Inferior parietal cortex (tissue), 1 donor: ENCODE results near the gene DNM1.

Experiments
- DNase-seq: peaks from one replicate; pipeline ENCODE4 v3.0.0-alpha.2; 2016; ENCODE audit errors: extremely low spot score

DNM1 gene

DNA sequence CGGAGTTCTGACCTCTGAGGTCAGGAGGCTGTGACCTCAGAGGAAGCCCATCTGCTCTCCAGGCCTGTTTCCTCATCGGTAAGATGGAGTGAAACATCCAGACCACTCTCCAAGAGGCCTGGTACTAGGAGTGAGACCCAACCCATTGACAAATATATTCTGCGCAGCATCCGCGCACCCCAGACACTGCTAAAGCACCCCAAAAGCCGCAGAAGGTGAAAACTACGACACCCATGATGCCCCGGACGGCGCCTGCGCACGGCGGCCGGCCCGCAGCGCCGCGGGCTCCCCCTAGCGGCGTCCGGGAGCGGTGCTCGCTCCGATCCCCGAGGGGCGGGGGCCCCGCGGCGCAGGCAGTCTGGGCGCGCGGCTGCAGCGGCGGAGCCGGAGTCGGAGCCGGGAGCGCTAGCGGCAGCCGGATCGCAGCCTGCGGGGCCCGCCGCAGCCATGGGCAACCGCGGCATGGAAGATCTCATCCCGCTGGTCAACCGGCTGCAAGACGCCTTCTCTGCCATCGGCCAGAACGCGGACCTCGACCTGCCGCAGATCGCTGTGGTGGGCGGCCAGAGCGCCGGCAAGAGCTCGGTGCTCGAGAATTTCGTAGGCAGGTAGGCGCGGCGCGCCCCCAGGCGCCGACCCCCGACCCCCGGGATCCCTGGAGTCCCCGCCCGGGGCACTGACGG lies at the start of gene DNM1:
Gene DNM1 (plus strand): TSS at position 356 of the 683 bp plus-strand sequence. CDS start 92 bp downstream, at position 448.
- peak; percentile 71 for DNase-seq

GRCh38 chr9:128153947-128154695 lies 49.1 kb upstream of the DNM1 start:
- DNase-seq, result no peak

DNA sequence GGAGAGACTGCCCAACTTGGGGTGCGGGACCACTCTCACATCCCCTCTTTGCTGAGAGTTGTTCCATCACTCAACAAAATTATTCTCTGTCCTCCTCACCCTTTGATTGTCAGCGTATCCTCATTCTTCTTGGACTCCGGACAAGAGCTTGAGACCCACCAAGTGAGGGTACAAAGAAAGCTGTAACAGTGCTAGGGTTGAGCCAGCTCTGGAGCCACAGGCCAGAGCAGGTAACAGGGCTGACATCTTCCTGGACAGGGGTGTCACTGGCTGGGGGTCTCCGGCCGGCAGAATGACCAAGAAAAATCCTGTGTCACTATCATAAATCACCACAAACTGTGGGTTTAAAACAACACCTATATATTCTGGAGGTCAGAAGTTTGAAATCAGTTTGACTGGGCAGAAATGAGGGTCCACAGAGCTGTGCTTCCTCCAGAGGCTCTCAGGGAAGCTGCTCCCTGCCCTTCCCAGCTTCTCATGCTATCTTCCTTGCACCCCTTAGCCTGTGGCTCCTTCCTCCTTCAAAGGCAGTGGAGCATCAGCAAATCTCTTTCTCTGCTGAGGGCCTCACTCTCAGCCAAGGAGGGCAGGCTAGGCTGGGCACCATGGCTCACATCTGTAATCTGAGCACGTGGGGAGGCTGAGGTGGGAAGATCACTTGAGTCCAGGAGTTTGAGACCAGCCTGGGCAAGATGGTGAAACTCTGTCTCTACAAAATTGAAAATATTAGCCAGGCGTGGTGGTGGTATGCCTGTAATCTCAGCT lies 47.3 kb upstream of the DNM1 start:
- DNase-seq, result no peak

GRCh38 chr9:128159522-128159783 lies 43.7 kb upstream of the DNM1 start:
- DNase-seq, result peak; percentile 28

DNA sequence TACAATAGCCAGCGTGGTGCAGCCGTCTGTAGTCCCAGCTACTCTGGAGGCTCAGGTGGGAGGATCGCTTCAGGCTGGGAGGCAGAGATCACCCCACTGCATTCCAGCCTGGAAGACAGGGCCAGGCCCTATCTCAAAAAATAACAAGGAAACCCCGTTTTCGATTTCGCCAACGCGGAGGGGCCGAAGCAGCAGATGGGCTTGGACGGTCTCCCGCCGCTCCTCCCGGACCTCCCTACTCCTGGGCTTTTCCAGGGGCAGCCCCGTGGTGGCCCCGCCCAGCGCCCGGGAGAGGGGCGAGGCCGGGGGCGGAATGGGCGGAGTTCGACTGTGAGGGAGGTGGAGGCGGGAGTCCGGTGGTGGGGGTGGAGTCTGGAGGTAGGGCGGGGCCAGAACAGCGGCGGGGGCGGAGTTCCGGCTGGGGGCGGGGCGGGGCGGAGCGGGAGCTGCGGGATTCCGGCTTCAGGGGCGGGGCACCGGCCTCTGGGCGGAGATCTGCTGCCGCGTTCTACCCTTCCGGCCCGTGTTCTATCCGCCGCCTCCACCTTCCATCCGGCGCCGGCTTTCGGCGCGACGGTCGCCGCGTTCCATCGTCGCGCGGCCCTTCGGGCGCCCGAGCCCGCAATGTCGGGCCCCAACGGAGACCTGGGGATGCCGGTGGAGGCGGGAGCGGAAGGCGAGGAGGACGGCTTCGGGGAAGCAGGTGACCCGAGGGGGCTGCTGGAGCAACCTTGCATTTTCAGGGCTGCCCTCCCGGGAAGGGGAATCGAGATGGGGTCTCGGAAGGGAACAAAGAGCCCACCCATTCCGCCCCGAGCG lies 43.2 kb upstream of the DNM1 start, which contains the start of gene BBLN:
Gene BBLN (plus strand): TSS at position 482 of the 819 bp plus-strand sequence. CDS start 143 bp downstream, at position 625.
- DNase-seq, result peak; percentile 87

DNA sequence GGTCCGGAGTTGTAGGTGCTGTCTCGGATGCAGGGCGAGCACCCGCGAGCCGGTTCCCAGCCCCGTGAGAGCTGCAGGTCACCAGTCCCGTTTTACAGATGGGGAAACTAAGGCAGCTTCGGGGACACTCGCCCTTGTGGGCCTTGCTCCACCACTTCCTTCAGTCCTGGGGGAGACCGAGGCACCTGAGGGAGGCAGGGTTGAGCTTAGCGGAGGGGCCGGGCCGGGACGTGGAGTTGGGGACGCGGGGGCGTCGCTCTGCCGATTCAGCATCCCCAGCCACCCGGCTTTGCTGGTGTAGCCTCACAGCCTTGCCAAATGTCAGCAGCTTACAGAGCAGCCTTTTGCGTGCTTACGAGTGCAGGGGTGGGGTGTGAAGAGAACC lies 42.6 kb upstream of the DNM1 start:
- no peak for DNase-seq

- no peak for DNase-seq
Measured at GRCh38 chr9:128161215-128161902, 41.8 kb upstream of the DNM1 start.

DNA sequence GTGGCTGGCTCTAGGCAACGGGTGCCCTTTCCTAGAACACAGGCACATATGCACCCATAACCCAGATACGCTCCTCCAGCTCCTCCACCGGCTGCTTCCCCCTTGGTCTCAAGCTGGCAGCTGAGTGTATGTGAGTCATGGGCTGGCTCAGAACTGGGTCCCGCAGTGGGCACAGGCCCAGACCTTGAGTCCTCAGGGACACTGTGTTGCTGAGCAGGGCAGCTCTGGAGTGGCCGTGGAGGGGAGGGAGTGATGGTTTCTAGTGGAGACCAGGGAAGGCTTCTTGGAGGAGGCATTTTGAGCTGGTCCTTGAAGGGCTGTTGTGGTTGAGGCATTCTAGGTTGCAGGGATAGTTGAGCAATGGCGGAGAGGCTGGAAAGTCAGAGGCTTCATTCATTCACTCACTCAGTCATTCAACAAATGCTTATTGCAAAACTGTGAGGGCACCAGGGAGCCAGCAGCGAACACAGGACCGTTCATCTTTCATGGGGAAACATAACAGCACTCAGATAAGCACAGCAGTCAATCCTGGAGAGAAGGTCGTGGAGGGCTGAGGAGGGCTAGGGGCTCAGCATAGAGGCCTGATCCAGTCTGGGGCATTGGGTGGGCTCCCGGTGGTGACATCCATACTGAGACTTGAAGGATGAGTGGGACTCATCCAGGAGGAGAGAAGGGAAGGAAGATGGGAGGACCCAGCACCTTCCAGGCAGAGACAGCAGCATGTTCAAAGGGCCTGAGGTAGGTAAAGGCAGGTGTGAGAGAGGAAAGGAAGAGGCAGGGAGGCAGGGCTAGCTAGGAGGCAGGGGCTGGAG lies 40.8 kb upstream of the DNM1 start:
- DNase-seq, result no peak

GRCh38 chr9:128163027-128163515 lies 40.1 kb upstream of the DNM1 start:
- DNase-seq, result no peak

- no peak for DNase-seq
Measured at GRCh38 chr9:128163523-128164306, 39.5 kb upstream of the DNM1 start.

GRCh38 chr9:128164307-128164885 lies 38.8 kb upstream of the DNM1 start:
- no peak for DNase-seq

- DNase-seq, result no peak
Measured at GRCh38 chr9:128166169-128166568, 37.0 kb upstream of the DNM1 start.

DNA sequence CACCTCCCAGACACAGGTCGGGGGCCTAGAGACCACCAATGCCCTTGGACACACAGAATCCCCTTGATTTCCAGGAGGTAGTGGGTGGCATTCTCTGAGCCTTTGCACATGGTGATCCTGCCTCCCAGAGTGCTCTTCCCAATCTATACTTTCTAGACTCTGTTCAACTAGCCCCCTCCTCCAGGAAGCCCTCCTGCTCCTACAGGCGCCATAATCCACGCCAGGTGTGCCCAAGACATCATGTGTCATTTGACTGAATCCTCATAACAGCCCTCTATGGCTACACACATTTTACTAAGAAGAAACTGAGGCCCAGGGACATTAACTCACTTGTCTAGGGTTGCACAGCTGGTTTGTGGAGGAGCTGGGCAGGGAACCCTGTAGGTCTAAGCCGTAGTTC lies 36.0 kb upstream of the DNM1 start:
- DNase-seq, result no peak

DNA sequence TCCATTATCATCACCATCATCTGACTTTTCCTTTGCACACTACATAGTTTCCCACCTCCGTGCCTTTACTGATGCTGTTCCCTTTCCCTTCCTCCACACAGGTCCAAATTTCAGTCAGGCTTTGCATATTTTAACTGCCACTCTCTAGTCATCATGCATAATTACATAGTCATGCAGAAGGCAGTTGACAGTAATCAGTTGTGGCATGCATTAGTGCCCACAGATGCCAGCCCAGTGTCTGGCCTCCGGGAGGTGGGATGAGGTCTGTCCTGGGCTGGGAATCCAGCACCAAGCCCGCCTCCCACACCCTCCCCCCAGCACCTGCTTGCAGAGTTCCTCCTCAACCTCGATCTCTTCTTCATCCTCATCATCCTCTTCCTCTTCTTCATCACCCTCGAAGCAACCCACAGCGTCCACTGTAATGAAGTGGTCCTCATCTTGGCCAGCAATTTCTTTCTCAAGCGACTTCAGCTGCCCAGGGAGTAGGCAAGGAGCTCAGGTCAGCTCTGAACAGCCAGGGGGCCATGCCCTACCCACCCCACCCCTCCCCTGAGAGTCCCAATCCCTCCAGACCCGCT lies 34.4 kb upstream of the DNM1 start:
- DNase-seq, result no peak

DNA sequence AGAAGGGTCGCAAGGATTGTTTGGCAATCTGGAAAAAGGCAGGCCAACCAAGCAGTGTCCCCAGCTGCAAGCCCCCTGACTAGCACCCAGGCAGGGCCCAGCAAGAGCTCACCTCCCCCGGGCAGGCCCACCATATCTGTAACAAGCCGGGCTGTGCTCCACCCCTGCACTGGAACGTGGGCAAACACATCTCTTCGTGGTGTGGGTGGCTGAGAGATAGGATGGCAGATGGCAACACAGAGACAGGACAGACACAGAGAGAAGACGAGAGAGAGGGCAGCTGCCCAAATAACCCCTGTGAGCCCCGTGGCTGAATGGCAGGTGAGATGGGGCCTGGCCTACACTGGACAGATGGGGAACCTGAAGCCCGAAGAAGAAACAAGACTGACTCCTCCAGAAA lies 33.7 kb upstream of the DNM1 start:
- DNase-seq, result no peak

DNA sequence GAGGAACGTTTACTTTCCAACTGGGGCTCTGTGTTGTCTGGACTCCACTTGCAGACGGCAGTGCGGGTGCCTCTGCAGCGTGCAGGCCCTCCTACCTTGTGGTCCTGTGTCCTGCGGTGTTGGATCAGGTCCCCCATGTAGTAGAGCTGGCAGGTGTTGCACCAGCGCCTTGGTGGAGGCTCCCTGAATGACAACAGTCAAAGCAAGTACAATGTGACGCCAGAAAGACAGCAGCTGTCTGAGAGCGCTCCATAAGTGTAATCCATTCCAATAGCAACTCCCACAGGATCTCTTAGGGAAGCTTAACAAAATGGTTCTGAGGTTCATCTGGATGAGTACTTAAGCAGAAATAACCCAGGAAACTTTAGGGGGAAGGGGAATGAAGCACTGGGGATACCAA lies 33.3 kb upstream of the DNM1 start:
- no peak for DNase-seq

- no peak for DNase-seq
Measured at GRCh38 chr9:128174062-128174461, 29.1 kb upstream of the DNM1 start.

DNA sequence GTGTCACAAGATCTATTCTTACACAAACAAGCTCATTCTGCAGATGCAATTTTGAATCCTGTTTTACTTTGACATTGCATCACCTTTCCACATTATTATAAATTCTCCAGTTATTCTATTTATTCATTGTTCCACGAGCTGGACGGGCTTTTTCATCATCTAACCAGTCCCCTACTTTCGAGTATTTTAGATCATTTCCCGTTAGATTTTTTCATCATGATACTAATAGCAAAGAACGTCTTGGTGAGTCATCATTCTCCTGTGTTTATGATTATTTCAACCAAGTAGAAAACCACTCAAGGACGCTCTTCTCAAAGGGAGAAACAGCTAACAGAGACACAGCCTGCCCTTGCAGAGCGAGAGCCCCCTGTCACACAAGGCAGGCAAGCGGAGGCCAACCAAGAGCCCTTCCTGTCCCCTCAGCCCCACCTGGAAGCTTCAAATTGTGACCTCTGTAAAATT lies 28.0 kb upstream of the DNM1 start:
- no peak for DNase-seq

DNA sequence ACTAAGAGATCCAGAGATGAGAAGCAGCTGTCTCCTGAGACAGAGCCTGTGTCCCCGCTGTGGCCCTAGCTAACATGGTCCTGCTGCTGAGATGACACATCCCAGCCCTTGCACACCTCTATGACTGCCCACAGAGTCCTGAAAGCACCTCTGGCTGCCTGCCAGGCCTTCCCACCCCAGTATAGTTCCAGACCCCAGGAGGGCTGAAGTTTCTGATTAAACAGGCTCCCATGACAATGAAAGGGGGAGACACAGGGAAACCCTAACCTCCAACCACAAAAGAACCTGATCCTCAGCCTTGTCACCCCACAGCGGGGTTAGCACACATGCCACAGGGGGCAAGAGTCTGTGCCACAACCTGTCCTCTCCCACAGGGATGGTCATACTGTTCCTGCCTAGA lies 27.5 kb upstream of the DNM1 start:
- DNase-seq, result no peak
